WTC11 (cell line): ENCODE results near the gene L1CAM.

Source experiments
- ATF1 ChIP-seq: sonication (generic); formaldehyde crosslinking; IDR thresholded peaks from 2 replicates; pipeline ENCODE4 v1.8.1; 2023; ENCODE audit warnings: mild to moderate bottlenecking, moderate library complexity, missing genetic modification reagents
- CTCF ChIP-seq: fragments of 200-600 bp; IDR thresholded peaks from 2 replicates; pipeline ENCODE4 v1.8.0; 2022; ENCODE audit warnings: antibody characterized with exemption
- FOXP4 ChIP-seq: sonication (generic); formaldehyde crosslinking; IDR thresholded peaks from 2 replicates; pipeline ENCODE4 v1.8.0; 2022; ENCODE audit warnings: mild to moderate bottlenecking, missing genetic modification reagents
- MAX ChIP-seq: sonication (generic); formaldehyde crosslinking; IDR thresholded peaks from 2 replicates; pipeline ENCODE4 v1.8.0; 2022; ENCODE audit warnings: mild to moderate bottlenecking, missing genetic modification reagents
- NR1H2 ChIP-seq: sonication (generic); formaldehyde crosslinking; IDR thresholded peaks from 2 replicates; pipeline ENCODE4 v1.9.0; 2021; ENCODE audit warnings: mild to moderate bottlenecking, moderate library complexity, missing genetic modification reagents
- USF2 ChIP-seq: sonication (generic); formaldehyde crosslinking; IDR thresholded peaks from 2 replicates; pipeline ENCODE4 v1.8.1; 2023; ENCODE audit warnings: mild to moderate bottlenecking, missing genetic modification reagents, moderate library complexity
- ZNF263 ChIP-seq: sonication (generic); formaldehyde crosslinking; IDR thresholded peaks from 2 replicates; pipeline ENCODE4 v1.8.1; 2022; ENCODE audit warnings: low read depth, mild to moderate bottlenecking, moderate library complexity, missing genetic modification reagents
- ZNF423 ChIP-seq: fragments of 250-450 bp; sonication (Bioruptor Pico); IDR thresholded peaks from 2 replicates; pipeline ENCODE4 v2.1.2; 2022; ENCODE audit warnings: mild to moderate bottlenecking, moderate library complexity

- TF ChIP-seq CTCF, result no peak
- TF ChIP-seq FOXP4 (CRISPR knock-in tag), result no peak
- TF ChIP-seq ZNF423 (CRISPR knock-in tag), result no peak
- no peak for TF ChIP-seq ZNF263 (CRISPR knock-in tag)
- TF ChIP-seq ATF1 (CRISPR knock-in tag), result no peak
- TF ChIP-seq MAX (CRISPR knock-in tag), result no peak
- TF ChIP-seq USF2 (CRISPR knock-in tag), result no peak
- no peak for TF ChIP-seq NR1H2 (CRISPR knock-in tag)
These were observed 15.1 kb downstream of the L1CAM start for GRCh38 chrX:153870791-153871360.
